ENCODE measurements around the gene TREH. TPM values are rescaled to one million over a fixed set of nuclear protein-coding genes. Genes with fewer than 3 reads are reported as not detected.
"Not testable (repeated sequence)": the region's sequence is repeated elsewhere in the genome, so short reads cannot be mapped to it uniquely, and the experiment has no call there.

TREH gene
- total and polyA plus RNA-seq, 2 experiments from 2014 or later, result 0.36 TPM; not detected in 1

DNA sequence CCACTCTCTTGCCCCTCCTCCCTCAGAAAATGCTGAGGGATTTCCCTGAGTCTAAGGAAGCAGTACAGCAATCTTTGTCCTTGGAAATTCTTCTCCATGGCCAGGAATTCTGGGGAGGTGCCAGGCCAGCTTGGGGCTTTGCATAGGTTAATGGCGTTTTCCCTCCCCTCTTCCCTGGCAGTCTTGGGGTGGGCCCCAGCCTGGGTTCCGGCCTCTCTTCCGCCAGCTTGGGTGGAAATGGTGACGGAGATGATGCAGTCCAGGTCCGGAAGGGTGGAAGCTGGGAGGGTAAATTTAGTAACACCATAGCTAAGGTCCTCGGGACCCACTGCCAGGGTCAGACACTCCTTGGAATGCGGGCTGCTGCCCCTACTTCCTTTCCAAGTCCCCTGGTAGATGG is 67.1 kb downstream of the TREH start:
- peaks cover 61% of the 10 kb centered on the region for H3K4me1 Mint-ChIP-seq
- no peak overlapping the region; the same call in 1 of the 2 replicates for H3K27ac ChIP-seq (ENCODE audit: low read depth)
- H3F3A ChIP-seq (replicated peaks; ENCODE audit: low read depth), result peaks cover 10% of the 10 kb centered on the region
- H2AFZ ChIP-seq, result peak overlapping the region; percentile 14; the same call in 1 of the 2 replicates
- no peak overlapping the region for H3K27ac Mint-ChIP-seq
- DNase-seq (ENCODE audit: low spot score) (peak; percentile 62), ATAC-seq (no peak)
- H3K9me2 ChIP-seq (ENCODE audit: insufficient read depth), result no peaks in the 10 kb centered on the region
- peaks cover 51% of the 10 kb centered on the region for H3K4me1 ChIP-seq (ENCODE audit: insufficient read depth)
- H3K4me2 ChIP-seq, result 0 out of 2 replicates have a peak overlapping the region, but pooled peaks have one; percentile 33
- no peak overlapping the region; the same call in 2 of the 3 replicates for H3K4me3 Mint-ChIP-seq
- H3K79me2 ChIP-seq (replicated peaks; ENCODE audit: insufficient read depth), result no peaks in the 10 kb centered on the region
- H4K20me1 ChIP-seq (replicated peaks; ENCODE audit: insufficient read depth), result no peaks in the 10 kb centered on the region
- TF ChIP-seq NANOG (IDR thresholded peaks at IDR 0.05; ENCODE audit: borderline replicate concordance) (no peak), STAT1 (IDR thresholded peaks at IDR 0.05; ENCODE audit: unreplicated experiment) (no peak), POLR2AphosphoS5 (IDR thresholded peaks at IDR 0.05; ENCODE audit: low read depth) (no peak)
- TF ChIP-seq, protein P1, sequence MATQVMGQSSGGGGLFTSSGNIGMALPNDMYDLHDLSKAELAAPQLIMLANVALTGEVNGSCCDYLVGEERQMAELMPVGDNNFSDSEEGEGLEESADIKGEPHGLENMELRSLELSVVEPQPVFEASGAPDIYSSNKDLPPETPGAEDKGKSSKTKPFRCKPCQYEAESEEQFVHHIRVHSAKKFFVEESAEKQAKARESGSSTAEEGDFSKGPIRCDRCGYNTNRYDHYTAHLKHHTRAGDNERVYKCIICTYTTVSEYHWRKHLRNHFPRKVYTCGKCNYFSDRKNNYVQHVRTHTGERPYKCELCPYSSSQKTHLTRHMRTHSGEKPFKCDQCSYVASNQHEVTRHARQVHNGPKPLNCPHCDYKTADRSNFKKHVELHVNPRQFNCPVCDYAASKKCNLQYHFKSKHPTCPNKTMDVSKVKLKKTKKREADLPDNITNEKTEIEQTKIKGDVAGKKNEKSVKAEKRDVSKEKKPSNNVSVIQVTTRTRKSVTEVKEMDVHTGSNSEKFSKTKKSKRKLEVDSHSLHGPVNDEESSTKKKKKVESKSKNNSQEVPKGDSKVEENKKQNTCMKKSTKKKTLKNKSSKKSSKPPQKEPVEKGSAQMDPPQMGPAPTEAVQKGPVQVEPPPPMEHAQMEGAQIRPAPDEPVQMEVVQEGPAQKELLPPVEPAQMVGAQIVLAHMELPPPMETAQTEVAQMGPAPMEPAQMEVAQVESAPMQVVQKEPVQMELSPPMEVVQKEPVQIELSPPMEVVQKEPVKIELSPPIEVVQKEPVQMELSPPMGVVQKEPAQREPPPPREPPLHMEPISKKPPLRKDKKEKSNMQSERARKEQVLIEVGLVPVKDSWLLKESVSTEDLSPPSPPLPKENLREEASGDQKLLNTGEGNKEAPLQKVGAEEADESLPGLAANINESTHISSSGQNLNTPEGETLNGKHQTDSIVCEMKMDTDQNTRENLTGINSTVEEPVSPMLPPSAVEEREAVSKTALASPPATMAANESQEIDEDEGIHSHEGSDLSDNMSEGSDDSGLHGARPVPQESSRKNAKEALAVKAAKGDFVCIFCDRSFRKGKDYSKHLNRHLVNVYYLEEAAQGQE (IDR thresholded peaks at IDR 0.05; ENCODE audit: unreplicated experiment), result no peak
- H3K9me3 Mint-ChIP-seq, result peaks cover 3% of the 10 kb centered on the region; the same call in 2 of the 3 replicates
- peaks cover 46% of the 10 kb centered on the region for H3K27me3 ChIP-seq (ENCODE audit: insufficient read depth)
- H3K27me3 Mint-ChIP-seq (ENCODE audit: insufficient read depth, low read depth, poor library complexity), result peaks cover 47% of the 10 kb centered on the region
- H3K36me3 ChIP-seq (ENCODE audit: insufficient read depth), result no peaks in the 10 kb centered on the region
- H3K4me3 ChIP-seq, result no peak overlapping the region
- H3K36me3 Mint-ChIP-seq (ENCODE audit: low read depth), result peaks cover 4% of the 10 kb centered on the region; the same call in 1 of the 3 replicates

DNA sequence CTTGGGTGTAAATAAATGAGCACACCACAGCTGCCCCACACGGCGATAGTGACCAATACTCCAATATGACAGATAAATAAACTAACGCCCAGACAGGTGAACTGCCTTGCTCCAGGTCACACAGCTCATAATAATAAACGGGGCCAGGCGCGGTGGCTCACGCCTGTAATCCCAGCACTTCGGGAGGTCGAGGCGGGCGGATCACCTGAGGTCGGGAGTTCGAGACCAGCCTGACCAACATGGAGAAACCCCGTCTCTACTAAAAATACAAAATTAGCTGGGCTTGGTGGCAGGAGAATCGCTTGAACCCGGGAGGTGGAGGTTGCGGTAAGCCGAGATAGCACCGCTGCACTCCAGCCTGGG is 68.0 kb downstream of the TREH start:
- Histone ChIP-seq H3K4me1 (ENCODE audit: insufficient read depth) (peaks cover 53% of the 10 kb centered on the region), H3K27me3 (ENCODE audit: insufficient read depth) (peaks cover 55% of the 10 kb centered on the region), H3K4me2 (0 out of 2 replicates have a peak overlapping the region, but pooled peaks have one; percentile 2)
- not testable (repeated sequence) for H3K9me2 ChIP-seq (ENCODE audit: insufficient read depth); H3K79me2 ChIP-seq (replicated peaks; ENCODE audit: insufficient read depth); ATAC-seq; H3K36me3 Mint-ChIP-seq (ENCODE audit: low read depth); H3K36me3 ChIP-seq (ENCODE audit: insufficient read depth); H3K4me3 ChIP-seq; H3K27ac Mint-ChIP-seq; H2AFZ ChIP-seq; DNase-seq (ENCODE audit: low spot score); H3K9me3 Mint-ChIP-seq; H4K20me1 ChIP-seq (replicated peaks; ENCODE audit: insufficient read depth); H3F3A ChIP-seq (replicated peaks; ENCODE audit: low read depth); H3K27ac ChIP-seq (ENCODE audit: low read depth)
- Mint-ChIP-seq H3K4me3 (peak overlapping the region; percentile 58), H3K27me3 (ENCODE audit: insufficient read depth, low read depth, poor library complexity) (peaks cover 57% of the 10 kb centered on the region), H3K4me1 (peaks cover 58% of the 10 kb centered on the region)

DNA sequence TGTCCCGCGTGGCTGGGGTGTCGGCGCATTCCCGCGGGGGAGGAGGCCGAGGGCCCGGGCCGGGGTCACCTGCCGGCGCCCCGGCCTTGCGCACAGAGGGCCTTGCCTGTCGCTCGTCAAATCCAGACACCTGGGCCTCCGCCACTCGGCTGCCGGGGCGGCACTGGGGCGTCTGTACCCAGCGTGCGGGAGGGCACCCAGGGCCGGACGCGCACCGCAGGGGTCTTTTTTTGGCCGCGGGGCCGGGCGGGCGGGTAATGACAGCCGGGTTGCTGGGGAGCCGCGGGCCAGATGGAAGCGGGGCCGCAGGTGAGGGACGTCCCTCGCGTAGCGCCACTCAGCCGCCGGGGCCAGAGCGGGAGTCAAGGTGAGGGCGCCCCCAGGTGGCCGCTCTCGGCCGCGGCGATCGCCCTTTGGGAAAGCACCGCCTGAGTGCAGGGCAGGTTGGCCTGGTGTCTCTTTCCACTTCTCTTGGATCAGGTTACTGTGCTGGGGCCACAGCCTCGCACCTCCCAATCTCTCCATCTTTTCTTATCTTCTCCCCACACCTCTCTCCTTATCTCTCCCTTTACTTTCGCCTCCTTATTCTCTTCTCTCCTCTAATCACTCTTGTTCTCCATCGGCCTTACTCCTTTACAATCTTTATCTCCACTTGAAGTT is 68.5 kb downstream of the TREH start:
- Histone ChIP-seq H3K9me2 (ENCODE audit: insufficient read depth) (no peaks in the 10 kb centered on the region), H3K27ac (ENCODE audit: low read depth) (no peak overlapping the region), H3K36me3 (ENCODE audit: insufficient read depth) (no peaks in the 10 kb centered on the region), H3F3A (replicated peaks; ENCODE audit: low read depth) (peaks cover 8% of the 10 kb centered on the region), H4K20me1 (replicated peaks; ENCODE audit: insufficient read depth) (peaks cover 6% of the 10 kb centered on the region; the same call in 1 of the 2 replicates), H3K4me3 (peak overlapping the region; percentile 72), H3K4me1 (ENCODE audit: insufficient read depth) (peaks cover 53% of the 10 kb centered on the region), H2AFZ (peak overlapping the region; percentile 95), H3K79me2 (replicated peaks; ENCODE audit: insufficient read depth) (no peaks in the 10 kb centered on the region), H3K27me3 (ENCODE audit: insufficient read depth) (peaks cover 60% of the 10 kb centered on the region), H3K4me2 (peak overlapping the region; percentile 91)
- H3K27ac Mint-ChIP-seq, result no peak overlapping the region
- peaks cover 58% of the 10 kb centered on the region for H3K4me1 Mint-ChIP-seq
- peaks cover 62% of the 10 kb centered on the region for H3K27me3 Mint-ChIP-seq (ENCODE audit: insufficient read depth, low read depth, poor library complexity)
- peak; percentile 54 for ATAC-seq
- peak overlapping the region; percentile 62 for H3K4me3 Mint-ChIP-seq
- peaks cover 4% of the 10 kb centered on the region; the same call in 1 of the 3 replicates for H3K36me3 Mint-ChIP-seq (ENCODE audit: low read depth)
- H3K9me3 Mint-ChIP-seq, result peaks cover 3% of the 10 kb centered on the region; the same call in 2 of the 3 replicates
- DNase-seq (ENCODE audit: low spot score), result peak; percentile 94
- TF ChIP-seq, protein P1 (IDR thresholded peaks at IDR 0.05; ENCODE audit: unreplicated experiment), result no peak
- TF ChIP-seq, protein P2, sequence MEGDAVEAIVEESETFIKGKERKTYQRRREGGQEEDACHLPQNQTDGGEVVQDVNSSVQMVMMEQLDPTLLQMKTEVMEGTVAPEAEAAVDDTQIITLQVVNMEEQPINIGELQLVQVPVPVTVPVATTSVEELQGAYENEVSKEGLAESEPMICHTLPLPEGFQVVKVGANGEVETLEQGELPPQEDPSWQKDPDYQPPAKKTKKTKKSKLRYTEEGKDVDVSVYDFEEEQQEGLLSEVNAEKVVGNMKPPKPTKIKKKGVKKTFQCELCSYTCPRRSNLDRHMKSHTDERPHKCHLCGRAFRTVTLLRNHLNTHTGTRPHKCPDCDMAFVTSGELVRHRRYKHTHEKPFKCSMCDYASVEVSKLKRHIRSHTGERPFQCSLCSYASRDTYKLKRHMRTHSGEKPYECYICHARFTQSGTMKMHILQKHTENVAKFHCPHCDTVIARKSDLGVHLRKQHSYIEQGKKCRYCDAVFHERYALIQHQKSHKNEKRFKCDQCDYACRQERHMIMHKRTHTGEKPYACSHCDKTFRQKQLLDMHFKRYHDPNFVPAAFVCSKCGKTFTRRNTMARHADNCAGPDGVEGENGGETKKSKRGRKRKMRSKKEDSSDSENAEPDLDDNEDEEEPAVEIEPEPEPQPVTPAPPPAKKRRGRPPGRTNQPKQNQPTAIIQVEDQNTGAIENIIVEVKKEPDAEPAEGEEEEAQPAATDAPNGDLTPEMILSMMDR (conservative IDR thresholded peaks at IDR 0.05; ENCODE audit: low read depth in 2 of 2), result peak; percentile 58 to 91
- TF ChIP-seq POLR2AphosphoS5 (IDR thresholded peaks at IDR 0.05; ENCODE audit: low read depth) (no peak), NANOG (IDR thresholded peaks at IDR 0.05; ENCODE audit: borderline replicate concordance) (no peak), JUNB (IDR thresholded peaks at IDR 0.05; ENCODE audit: unreplicated experiment) (no peak), EZH2phosphoT487 (IDR thresholded peaks at IDR 0.05; ENCODE audit: unreplicated experiment) (peak; percentile 67), EZH2 (IDR thresholded peaks at IDR 0.05; ENCODE audit: low read depth, unreplicated experiment) (peak; percentile 62)
